Measurements from ENCODE around the gene SLC17A9.

The SLC17A9 gene

DNA sequence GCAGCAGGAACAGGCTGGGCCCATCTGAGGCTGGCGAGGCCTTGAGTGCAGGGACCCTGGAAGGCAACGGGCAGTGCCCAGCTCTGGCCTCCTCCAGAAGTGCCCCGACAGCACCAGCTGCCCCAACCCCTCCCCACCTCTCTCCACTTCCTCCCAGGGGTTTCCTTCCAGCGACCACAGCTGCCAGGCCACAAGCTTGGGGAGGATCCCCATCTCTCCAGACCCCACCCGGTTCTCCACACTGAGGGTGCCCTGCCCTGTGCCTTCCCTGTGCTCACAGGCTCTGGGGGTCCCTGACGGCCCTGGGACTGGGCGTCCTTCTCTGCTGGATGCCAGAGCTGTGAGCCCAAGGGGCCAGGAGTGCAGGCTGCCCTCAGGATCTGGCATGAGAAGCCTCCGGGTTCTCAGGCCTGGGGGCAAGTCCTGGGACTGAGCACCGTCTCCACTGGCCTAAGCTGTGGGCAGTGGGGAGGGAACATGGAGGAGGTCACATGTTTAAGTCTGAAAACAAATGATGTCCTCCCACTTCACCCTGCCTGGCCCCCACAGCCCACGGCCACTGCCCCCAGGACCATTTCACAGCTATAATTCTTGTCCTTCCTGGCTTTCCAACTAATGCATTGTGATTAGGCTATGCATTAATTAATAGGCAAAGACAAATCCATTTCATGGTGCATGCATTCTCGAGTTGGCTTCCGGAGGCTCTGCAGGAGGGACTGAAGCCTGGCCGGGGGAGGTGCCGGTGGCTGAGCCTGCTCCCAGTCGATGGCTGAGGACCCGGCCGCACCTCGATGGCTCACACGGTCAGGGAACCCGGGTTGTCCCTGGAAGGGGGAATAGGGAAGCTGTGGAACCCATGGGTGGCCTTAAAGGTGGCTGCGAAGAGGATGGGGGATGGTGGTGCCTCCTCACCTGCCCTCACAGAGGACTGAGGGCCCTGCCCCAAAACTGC, 29.9 kb downstream of the SLC17A9 start:
- Histone ChIP-seq H3K4me3 (ENCODE audit: low read depth, low read length) (no peak overlapping the region), H3K36me3 (ENCODE audit: control insufficient read depth, insufficient read depth, low read length) (no peaks in the 10 kb centered on the region), H3K9ac (ENCODE audit: low read depth, low read length) (no peak overlapping the region), H3K27me3 (ENCODE audit: control insufficient read depth, insufficient read depth, low read length) (no peaks in the 10 kb centered on the region; the same call in 1 of the 2 replicates), H3K4me1 (ENCODE audit: control insufficient read depth, insufficient read depth, low read length) (peaks cover 16% of the 10 kb centered on the region), H3K9me3 (ENCODE audit: control insufficient read depth, insufficient read depth, low read length) (no peaks in the 10 kb centered on the region), H3K27ac (ENCODE audit: low read depth, low read length) (no peak overlapping the region)

DNA sequence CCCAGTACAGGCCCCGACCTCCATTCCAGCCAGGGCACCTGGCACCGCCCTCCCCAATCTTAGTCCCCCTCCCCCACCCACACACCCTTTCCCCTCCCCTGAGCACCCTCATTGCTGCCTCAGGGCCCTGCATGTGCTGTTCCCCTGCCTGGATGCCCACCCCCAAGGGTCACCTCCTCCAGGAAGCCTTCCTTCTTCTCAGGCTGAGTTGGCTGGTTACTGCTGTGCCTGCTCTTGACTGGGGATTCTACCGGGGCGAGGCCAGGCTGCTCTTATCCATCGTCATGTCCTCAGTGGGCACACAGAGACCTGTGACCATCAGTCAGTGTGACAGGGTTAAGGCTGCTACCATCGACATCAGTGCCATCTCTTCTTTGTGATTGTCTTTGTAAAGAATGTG, 30.7 kb downstream of the SLC17A9 start:
- H3K4me1 ChIP-seq (ENCODE audit: control insufficient read depth, insufficient read depth, low read length), result peaks cover 16% of the 10 kb centered on the region
- H3K4me3 ChIP-seq (ENCODE audit: low read depth, low read length), result no peak overlapping the region
- H3K27me3 ChIP-seq (ENCODE audit: control insufficient read depth, insufficient read depth, low read length), result no peaks in the 10 kb centered on the region; the same call in 1 of the 2 replicates
- no peaks in the 10 kb centered on the region for H3K9me3 ChIP-seq (ENCODE audit: control insufficient read depth, insufficient read depth, low read length)
- H3K27ac ChIP-seq (ENCODE audit: low read depth, low read length), result no peak overlapping the region
- H3K36me3 ChIP-seq (ENCODE audit: control insufficient read depth, insufficient read depth, low read length), result no peaks in the 10 kb centered on the region
- no peak overlapping the region for H3K9ac ChIP-seq (ENCODE audit: low read depth, low read length)

DNA sequence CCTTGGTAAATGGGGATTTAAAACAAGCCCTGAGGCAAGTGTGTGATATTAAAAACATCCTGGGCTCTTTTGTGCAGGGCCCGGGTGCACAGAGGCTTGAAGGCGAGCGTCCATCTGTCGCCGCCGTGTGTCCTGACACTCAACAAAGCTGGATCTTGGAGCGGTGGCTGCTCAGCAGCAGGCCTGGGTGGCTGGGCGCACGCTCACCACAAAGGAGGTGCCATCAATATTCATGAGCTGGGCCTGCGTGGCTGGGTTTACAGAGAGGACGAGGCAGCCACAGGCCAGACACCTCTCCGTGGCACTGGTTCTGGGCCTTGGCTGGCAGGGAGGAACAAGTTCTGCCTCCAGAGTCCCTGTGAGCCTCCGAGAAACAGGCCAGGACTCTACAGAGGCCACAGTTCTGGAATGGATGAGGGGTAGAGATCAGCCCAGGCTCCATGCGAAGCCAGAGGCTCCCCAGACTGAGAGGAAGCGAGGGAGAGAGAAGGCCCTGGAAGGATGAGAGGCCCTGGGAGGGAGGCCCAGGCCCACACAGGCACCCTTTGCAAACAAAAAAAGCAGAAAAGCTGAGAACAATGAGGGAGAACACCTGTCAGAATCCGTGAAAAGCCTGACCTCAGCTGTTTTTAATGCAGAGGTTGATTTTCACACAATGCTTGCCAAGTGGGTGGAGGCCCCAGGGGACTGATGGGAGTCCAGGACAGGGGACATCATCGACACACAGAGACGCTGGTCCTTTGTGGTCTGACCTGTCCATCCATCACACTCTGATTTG, 32.3 kb downstream of the SLC17A9 start:
- Histone ChIP-seq H3K27me3 (ENCODE audit: control insufficient read depth, insufficient read depth, low read length) (no peaks in the 10 kb centered on the region; the same call in none of the 2 replicates), H3K4me3 (ENCODE audit: low read depth, low read length) (no peak overlapping the region)

DNA sequence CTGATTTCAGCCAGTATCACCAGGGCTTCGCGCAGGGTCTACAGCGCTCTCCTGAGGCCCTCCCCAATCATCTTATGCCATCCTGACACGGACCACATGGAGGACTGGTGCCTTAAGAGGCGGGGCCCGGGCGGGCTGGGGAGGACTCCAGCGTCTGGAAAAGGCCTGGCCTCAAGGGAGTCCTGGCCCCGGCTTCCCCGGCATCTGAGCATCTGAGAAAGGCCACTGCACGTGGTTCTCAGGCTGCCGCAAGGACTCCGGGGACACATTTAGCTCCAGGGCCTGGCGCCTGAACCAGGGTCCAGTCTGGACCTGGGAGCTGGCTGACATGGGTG, 32.9 kb downstream of the SLC17A9 start:
- H3K4me1 ChIP-seq (ENCODE audit: control insufficient read depth, insufficient read depth, low read length), result peaks cover 16% of the 10 kb centered on the region
- H3K4me3 ChIP-seq (ENCODE audit: low read depth, low read length), result no peak overlapping the region
- H3K9me3 ChIP-seq (ENCODE audit: control insufficient read depth, insufficient read depth, low read length), result no peaks in the 10 kb centered on the region
- H3K36me3 ChIP-seq (ENCODE audit: control insufficient read depth, insufficient read depth, low read length), result no peaks in the 10 kb centered on the region
- H3K27ac ChIP-seq (ENCODE audit: low read depth, low read length), result no peak overlapping the region
- no peaks in the 10 kb centered on the region; the same call in 1 of the 2 replicates for H3K27me3 ChIP-seq (ENCODE audit: control insufficient read depth, insufficient read depth, low read length)
- no peak overlapping the region for H3K9ac ChIP-seq (ENCODE audit: low read depth, low read length)

More for the DNA sequence above, 32.3 kb downstream of the SLC17A9 start:
- Histone ChIP-seq H3K36me3 (ENCODE audit: control insufficient read depth, insufficient read depth, low read length) (no peaks in the 10 kb centered on the region), H3K4me1 (ENCODE audit: control insufficient read depth, insufficient read depth, low read length) (peaks cover 16% of the 10 kb centered on the region), H3K9me3 (ENCODE audit: control insufficient read depth, insufficient read depth, low read length) (no peaks in the 10 kb centered on the region), H3K9ac (ENCODE audit: low read depth, low read length) (0 out of 2 replicates have a peak overlapping the region, but pooled peaks have one; percentile 18), H3K27ac (ENCODE audit: low read depth, low read length) (no peak overlapping the region)

DNA sequence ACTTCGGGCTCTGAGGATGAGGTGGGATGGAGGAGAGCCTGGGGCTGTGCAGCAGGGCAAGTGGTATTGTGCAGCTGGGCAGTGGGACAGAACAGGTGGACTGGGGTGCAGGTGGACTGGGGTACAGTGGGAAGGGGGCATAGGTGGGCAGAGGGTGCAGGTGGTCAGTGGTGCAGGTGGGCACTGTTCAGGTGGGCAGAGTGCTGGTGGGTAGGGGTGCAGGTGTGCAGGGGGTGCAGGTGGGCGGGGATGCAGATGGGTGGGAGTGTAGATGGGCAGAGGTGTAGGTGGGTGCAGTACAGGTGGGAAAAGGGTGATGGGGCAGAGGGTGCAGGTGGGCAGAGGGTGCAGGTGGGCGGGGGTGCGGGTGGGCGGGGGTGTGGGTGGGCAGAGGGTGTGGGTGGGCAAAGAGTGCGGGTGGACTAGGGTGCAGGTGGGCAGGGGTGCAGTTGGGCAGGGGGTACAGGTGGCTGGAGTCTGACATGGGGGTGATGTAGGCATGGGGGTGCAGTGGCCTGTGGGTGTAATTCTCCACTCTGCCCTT, 33.8 kb downstream of the SLC17A9 start:
- Histone ChIP-seq H3K4me3 (ENCODE audit: low read depth, low read length) (no peak overlapping the region), H3K36me3 (ENCODE audit: control insufficient read depth, insufficient read depth, low read length) (no peaks in the 10 kb centered on the region), H3K27me3 (ENCODE audit: control insufficient read depth, insufficient read depth, low read length) (no peaks in the 10 kb centered on the region; the same call in 1 of the 2 replicates), H3K27ac (ENCODE audit: low read depth, low read length) (no peak overlapping the region), H3K9me3 (ENCODE audit: control insufficient read depth, insufficient read depth, low read length) (no peaks in the 10 kb centered on the region), H3K9ac (ENCODE audit: low read depth, low read length) (no peak overlapping the region), H3K4me1 (ENCODE audit: control insufficient read depth, insufficient read depth, low read length) (peaks cover 16% of the 10 kb centered on the region)

DNA sequence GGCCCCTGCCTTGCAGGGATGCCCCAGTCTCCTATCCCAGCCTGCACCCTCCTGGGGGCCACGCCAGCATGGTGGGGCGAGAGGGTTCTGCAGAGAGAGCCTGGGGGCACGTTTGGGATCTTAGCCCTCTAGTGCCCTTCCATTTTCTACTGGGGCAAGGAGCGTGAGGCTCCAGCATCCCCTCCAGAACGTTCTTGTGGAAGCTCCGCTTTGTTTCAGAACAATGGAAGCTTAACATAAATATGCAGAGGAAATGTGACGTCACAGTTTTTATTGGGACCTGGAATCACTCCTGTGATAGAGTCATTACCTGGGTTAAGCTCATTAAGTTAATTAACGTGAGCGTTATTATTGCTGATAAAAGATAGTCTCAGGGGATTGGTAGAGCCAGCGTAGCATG, 34.6 kb downstream of the SLC17A9 start:
- H3K27ac ChIP-seq (ENCODE audit: low read depth, low read length), result no peak overlapping the region
- no peaks in the 10 kb centered on the region for H3K9me3 ChIP-seq (ENCODE audit: control insufficient read depth, insufficient read depth, low read length)
- H3K4me1 ChIP-seq (ENCODE audit: control insufficient read depth, insufficient read depth, low read length), result peaks cover 16% of the 10 kb centered on the region
- no peak overlapping the region for H3K4me3 ChIP-seq (ENCODE audit: low read depth, low read length)
- H3K27me3 ChIP-seq (ENCODE audit: control insufficient read depth, insufficient read depth, low read length), result no peaks in the 10 kb centered on the region; the same call in 1 of the 2 replicates
- no peak overlapping the region for H3K9ac ChIP-seq (ENCODE audit: low read depth, low read length)
- no peaks in the 10 kb centered on the region for H3K36me3 ChIP-seq (ENCODE audit: control insufficient read depth, insufficient read depth, low read length)

DNA sequence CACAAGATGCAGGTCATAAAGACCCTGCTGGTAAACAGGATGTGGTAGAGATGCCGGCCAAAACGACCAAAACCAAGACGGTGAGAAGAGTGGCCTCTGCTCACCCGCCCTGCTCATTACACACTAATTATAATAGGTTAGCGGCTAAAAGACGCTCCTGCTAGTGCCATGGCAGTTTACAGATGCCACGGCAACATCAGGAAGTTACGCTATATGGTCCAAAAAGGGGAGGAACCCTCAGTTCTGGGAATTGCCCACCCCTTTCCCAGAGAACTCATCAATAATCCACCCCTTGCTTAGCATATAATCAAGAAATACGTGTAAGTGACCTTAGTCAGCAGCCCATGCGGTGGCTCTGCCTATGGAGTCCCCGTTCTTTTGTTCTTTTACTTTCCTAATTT, 36.7 kb downstream of the SLC17A9 start:
- Histone ChIP-seq H3K4me1 (ENCODE audit: control insufficient read depth, insufficient read depth, low read length) (peaks cover 9% of the 10 kb centered on the region), H3K27me3 (ENCODE audit: control insufficient read depth, insufficient read depth, low read length) (no peaks in the 10 kb centered on the region; the same call in 1 of the 2 replicates), H3K4me3 (ENCODE audit: low read depth, low read length) (no peak overlapping the region), H3K36me3 (ENCODE audit: control insufficient read depth, insufficient read depth, low read length) (no peaks in the 10 kb centered on the region), H3K9ac (ENCODE audit: low read depth, low read length) (no peak overlapping the region), H3K9me3 (ENCODE audit: control insufficient read depth, insufficient read depth, low read length) (no peaks in the 10 kb centered on the region), H3K27ac (ENCODE audit: low read depth, low read length) (no peak overlapping the region)

DNA sequence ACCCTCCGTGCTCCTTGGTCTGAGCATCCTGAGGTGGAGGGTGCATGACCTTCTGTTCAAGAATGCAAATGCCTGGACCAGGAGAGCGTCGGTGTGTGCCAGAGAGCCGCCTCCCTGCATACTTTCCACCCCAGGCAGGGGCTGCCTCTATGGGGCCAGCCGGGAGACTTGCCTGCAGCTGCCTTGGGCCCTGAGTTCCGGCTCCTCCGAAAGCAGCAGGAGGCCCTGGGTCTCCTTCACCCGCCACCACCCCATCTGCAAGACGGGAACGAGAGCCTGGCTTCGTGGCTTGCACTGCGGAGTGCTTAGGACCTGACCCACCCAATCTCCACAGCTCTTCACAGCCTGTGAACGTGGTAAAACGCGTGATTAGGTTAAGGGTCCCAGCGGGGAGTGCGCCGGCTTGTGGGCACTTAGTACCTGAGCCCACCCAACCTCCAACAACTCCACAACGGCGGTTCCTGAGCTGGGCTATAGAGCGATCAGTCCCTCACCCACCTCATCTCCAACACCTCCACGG, 37.9 kb downstream of the SLC17A9 start:
- Histone ChIP-seq H3K27me3 (ENCODE audit: control insufficient read depth, insufficient read depth, low read length) (no peaks in the 10 kb centered on the region; the same call in 1 of the 2 replicates), H3K36me3 (ENCODE audit: control insufficient read depth, insufficient read depth, low read length) (no peaks in the 10 kb centered on the region), H3K9me3 (ENCODE audit: control insufficient read depth, insufficient read depth, low read length) (no peaks in the 10 kb centered on the region), H3K9ac (ENCODE audit: low read depth, low read length) (no peak overlapping the region), H3K4me1 (ENCODE audit: control insufficient read depth, insufficient read depth, low read length) (peaks cover 13% of the 10 kb centered on the region), H3K4me3 (ENCODE audit: low read depth, low read length) (no peak overlapping the region), H3K27ac (ENCODE audit: low read depth, low read length) (no peak overlapping the region)

DNA sequence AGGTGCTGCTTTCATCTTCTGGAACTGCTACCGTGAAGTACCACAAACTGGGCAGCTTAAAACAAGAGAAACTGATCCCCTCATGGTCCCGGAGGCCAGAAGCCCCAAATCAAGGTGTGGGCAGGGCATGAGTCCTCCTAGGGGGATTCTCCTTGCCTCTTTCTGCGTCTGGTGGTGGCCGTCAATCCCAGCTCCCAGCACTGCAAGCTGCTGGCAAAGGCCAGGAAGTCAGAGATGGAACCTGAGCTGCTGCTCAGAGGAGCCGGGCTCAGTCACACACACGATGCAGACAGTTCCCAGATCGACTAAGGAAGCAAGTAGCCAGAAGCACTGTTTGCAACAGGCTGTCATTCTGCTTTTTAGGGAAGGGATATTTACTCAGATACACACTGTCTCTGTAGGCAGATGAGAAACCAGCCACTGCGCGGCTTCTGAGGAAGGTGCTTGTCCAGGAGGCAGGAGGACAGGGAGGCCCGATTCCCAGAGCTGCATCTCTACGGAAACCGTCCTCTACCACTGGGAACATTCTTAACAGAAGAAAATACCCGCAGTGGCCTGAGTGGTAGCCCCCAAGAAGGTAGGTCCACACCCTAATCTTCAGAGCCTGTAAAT, 38.8 kb downstream of the SLC17A9 start:
- H3K27ac ChIP-seq (ENCODE audit: low read depth, low read length), result no peak overlapping the region
- peaks cover 13% of the 10 kb centered on the region for H3K4me1 ChIP-seq (ENCODE audit: control insufficient read depth, insufficient read depth, low read length)
- no peak overlapping the region for H3K9ac ChIP-seq (ENCODE audit: low read depth, low read length)
- H3K36me3 ChIP-seq (ENCODE audit: control insufficient read depth, insufficient read depth, low read length), result no peaks in the 10 kb centered on the region
- no peaks in the 10 kb centered on the region for H3K9me3 ChIP-seq (ENCODE audit: control insufficient read depth, insufficient read depth, low read length)
- H3K27me3 ChIP-seq (ENCODE audit: control insufficient read depth, insufficient read depth, low read length), result peaks cover under 1% of the 10 kb centered on the region; the same call in 1 of the 2 replicates
- no peak overlapping the region for H3K4me3 ChIP-seq (ENCODE audit: low read depth, low read length)

DNA sequence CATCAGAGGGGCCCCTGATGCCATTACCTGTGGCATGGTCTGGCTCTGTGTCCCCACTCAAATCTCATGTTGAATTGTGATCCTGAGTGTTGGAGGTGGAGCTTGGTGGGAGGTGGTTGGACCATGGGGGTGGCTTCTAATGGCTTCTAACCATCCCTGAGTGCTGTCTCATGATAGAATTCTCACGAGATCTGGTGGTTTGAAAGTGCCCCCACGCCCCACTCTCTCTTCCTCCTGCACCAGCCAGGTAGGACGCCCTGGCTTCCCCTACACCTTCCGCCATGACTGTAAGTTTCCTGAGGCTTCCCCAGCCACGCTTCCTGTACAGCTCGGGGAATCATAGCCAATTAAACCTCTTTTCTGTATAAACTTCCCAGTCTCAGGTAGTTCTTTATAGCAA, 39.4 kb downstream of the SLC17A9 start:
- no peak overlapping the region for H3K9ac ChIP-seq (ENCODE audit: low read depth, low read length)
- H3K27me3 ChIP-seq (ENCODE audit: control insufficient read depth, insufficient read depth, low read length), result peaks cover 4% of the 10 kb centered on the region
- no peaks in the 10 kb centered on the region for H3K36me3 ChIP-seq (ENCODE audit: control insufficient read depth, insufficient read depth, low read length)
- H3K4me3 ChIP-seq (ENCODE audit: low read depth, low read length), result no peak overlapping the region
- H3K27ac ChIP-seq (ENCODE audit: low read depth, low read length), result no peak overlapping the region
- H3K4me1 ChIP-seq (ENCODE audit: control insufficient read depth, insufficient read depth, low read length), result peaks cover 10% of the 10 kb centered on the region
- H3K9me3 ChIP-seq (ENCODE audit: control insufficient read depth, insufficient read depth, low read length), result no peaks in the 10 kb centered on the region

Data from HUES48 (cell line).